Bronchial epithelial cell (primary cell): ENCODE measurements around the gene AP3D1. TPM values are rescaled to one million over a fixed set of nuclear protein-coding genes. Genes with fewer than 3 reads are reported as not detected.

Experiments used
- DNase-seq: peaks from one replicate; pipeline ENCODE4 v3.0.0-alpha.2; 2010; ENCODE audit warnings: low read depth
- FAIRE-seq: peaks from 2 replicates; lab custom pipeline; 2011; peaks lifted over from hg19 to GRCh38; lab: Jason Lieb, UNC
- H3K27me3 ChIP-seq: 2 replicates; pipeline ENCODE4 v1.5.1; 2011; ENCODE audit warnings: low read length; ENCODE audit not compliant: control insufficient read depth, insufficient read depth
- H3K36me3 ChIP-seq: 2 replicates; pipeline ENCODE4 v1.5.1; 2011; ENCODE audit warnings: low read length; ENCODE audit not compliant: control insufficient read depth, insufficient read depth
- H3K4me3 ChIP-seq: 2 replicates; pipeline ENCODE4 v1.5.1; 2011; ENCODE audit warnings: mild to moderate bottlenecking, low read depth, low read length, control low read depth
- CTCF ChIP-seq: IDR thresholded peaks from 2 replicates; pipeline ENCODE4 v1.5.1; 2011; ENCODE audit warnings: mild to moderate bottlenecking, moderate library complexity, low read length, control low read depth, inconsistent platforms; ENCODE audit not compliant: insufficient read depth, severe bottlenecking
- total RNA-seq: library from RNA; depleted of rRNA; stranded (reverse); fragments of >200 nt; gene quantifications from 2 replicates; pipeline ENCODE4 v1.2.1, GENCODE V29; 2014

AP3D1 gene
- total RNA-seq, 1 donor from 2014 or later: 72.1 TPM

DNA sequence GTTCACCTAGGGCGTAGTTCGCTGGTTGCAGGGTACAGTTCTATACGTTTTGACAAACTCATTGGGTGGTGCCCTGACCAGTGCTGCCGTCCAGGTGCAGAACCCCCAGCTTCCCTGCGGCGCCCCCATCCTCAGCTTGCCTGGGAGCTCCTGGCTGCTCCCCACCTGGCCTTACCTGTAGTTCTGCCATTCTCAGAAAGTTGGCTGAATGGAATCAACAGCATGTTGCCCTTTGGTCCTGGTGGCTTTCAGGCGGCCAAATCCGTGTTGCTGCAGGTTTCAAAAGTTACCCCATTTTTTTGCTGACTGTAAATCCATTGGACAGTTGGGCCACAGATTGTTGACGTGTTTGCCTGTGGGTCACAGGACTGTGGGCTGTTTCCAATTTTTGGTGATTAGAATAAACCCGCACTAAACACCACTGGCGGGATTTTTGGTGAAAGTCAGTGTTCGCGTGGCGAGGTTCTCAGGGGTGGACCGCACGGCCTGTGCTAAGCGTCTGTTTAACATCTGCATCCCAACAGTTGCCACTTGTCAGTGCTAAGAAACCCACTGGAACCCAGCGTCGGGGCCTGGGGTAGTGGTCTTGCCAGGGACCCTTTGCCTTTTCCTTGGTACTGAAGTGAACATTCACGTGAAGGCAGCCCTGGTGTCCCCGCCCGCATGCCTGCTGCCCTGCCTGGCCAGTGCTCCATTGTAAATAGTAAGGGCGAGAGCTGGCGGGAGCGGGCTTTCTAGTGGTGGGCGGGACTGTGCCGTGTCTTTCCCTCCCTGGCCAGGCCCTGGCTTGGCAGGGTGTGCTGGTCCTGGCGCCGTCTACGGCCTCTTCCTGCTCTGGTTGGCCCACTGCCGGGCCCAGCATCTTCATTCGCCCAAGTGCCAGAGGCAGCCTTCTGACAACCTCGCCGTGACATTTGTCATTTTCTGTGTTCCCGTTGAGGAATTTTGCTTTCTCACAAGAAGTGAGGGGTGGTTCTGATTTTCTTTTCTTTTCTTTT lies 15.7 kb upstream of the AP3D1 start:
- FAIRE-seq (no peak), DNase-seq (no peak)
- H3K4me3 ChIP-seq: no peak overlapping the region

DNA sequence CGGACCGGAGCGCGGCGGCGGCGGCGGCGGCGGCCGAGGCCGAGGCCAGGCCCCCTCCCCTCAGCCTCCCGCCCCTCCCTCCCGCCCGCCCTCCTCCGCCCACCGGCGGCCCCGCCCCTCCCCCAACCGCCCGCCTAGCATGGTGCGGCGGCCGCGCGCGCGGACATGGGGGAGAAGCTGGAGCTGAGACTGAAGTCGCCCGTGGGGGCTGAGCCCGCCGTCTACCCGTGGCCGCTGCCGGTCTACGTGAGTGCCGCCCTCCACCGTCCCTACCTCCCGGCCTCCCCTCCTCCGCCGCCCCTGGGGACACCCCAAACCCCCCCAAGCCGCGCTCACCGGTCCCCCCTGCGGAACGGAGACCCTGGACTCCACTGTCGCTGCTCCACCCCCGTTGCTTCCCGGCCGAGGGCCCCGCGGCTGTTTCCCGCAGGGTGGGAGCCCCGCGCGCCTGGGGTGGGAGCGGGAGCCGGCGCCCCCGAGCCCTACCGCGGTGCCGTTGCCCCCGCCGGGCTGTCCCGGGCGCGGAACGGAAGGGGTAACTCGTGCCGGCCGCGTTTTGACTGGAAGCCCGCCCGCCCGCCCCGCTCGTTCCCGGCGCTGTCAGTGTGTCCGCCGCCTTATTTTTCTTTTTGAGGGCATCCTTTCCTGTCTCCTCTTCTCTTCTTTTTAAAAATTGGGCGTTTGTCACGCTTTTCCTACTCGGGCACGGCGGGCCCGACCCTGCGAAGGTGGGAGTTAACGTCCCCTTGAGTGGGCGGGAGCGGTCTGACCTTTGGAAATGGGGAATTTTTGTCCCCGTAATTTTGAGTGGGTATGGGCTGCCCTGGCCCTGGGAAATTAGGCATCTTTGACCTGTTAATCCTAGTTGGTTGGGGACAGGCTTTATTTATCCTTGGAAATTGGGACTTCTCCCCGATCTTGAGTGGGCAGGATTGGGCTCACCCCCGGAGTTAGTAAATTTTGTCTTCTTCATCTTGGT lies 12.9 kb upstream of the AP3D1 start:
- Histone ChIP-seq H3K4me3 (peak overlapping the region; percentile 97), H3K27me3 (no peaks in the 10 kb centered on the region), H3K36me3 (no peaks in the 10 kb centered on the region)
- FAIRE-seq: no peak
- no peak for TF ChIP-seq CTCF
- no peak for DNase-seq

More for the DNA sequence above, 15.7 kb upstream of the AP3D1 start:
- TF ChIP-seq CTCF: no peak
- no peaks in the 10 kb centered on the region for H3K27me3 ChIP-seq
- H3K36me3 ChIP-seq: peaks cover 3% of the 10 kb centered on the region

- Histone ChIP-seq H3K36me3 (no peaks in the 10 kb centered on the region), H3K4me3 (no peak overlapping the region), H3K27me3 (no peaks in the 10 kb centered on the region)
- TF ChIP-seq CTCF: no peak
- no peak for DNase-seq
- FAIRE-seq: no peak
Measured at GRCh38 chr19:2160379-2160778, 9.0 kb upstream of the AP3D1 start.

DNA sequence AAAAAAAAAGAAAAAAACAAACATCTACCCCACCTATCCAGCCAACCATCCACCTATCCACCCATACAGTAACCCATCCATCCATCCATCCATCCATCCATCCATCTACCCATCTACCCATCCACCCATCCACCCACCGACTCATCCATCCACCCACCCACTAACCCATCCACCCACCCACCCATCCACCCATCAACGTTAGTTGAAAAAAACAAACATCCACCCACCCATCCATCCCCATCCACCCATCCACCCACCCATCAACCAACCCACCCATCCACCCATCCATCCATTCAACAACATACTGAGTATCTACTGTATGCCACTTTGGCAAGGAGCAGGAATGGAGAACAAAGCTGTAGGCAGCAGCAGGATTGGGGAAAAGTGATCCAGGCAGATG lies 6.1 kb upstream of the AP3D1 start:
- no peak for TF ChIP-seq CTCF
- FAIRE-seq (no peak), DNase-seq (no peak)
- no peak overlapping the region for H3K4me3 ChIP-seq
- H3K27me3 ChIP-seq: no peaks in the 10 kb centered on the region
- no peaks in the 10 kb centered on the region for H3K36me3 ChIP-seq

DNA sequence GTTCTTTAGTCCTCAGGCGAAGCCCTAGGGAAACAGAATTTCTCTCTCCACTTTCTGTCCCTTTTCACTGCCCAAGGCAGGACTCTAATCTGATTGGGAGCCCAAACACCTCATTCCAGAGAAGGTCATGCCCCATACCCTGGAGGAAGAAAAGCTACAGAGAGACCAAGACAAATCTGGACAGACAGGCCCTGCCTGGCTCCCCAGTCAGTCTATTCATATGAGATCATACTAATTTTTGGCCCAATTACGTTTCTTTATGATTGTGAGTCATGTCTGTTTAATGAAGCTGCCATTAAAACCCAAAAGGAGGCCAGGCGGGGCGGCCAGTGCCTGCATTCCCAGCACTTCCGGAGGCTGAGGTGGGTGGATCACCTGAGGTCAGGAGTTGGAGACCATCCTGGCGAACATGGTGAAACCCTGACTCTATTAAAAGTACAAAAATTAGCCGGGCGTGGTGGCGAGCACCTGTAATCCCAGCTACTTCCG lies 3.3 kb upstream of the AP3D1 start:
- FAIRE-seq (no peak), DNase-seq (peak; percentile 80)
- TF ChIP-seq CTCF: no peak
- Histone ChIP-seq H3K4me3 (no peak overlapping the region), H3K36me3 (no peaks in the 10 kb centered on the region), H3K27me3 (no peaks in the 10 kb centered on the region)
